MM.1S (cell line): ENCODE results near the gene PSMG3.

Source experiments
- CTCF ChIP-seq: fragments of 300-600 bp; sonication (generic); IDR thresholded peaks from 2 replicates; pipeline ENCODE4 v1.5.1; 2016; ENCODE audit warnings: antibody characterized with exemption, low read length, mixed read lengths
- EZH2 ChIP-seq: fragments of 300-600 bp; sonication (generic); optimal IDR thresholded peaks from 2 replicates; pipeline ENCODE3; 2017; ENCODE audit warnings: low read depth, mild to moderate bottlenecking, antibody characterized with exemption, low read length, mixed read lengths
- EZH2phosphoT487 ChIP-seq: fragments of 300-600 bp; sonication (generic); IDR thresholded peaks from 2 replicates; pipeline ENCODE4 v1.6.1; 2018; ENCODE audit warnings: antibody characterized with exemption, low read length

GRCh38 chr7:1588978-1589377 lies 19.1 kb upstream of the PSMG3 start:
- TF ChIP-seq CTCF (no peak), EZH2 (no peak), EZH2phosphoT487 (no peak)
